Measurements from ENCODE around the gene NTM. TPM values are rescaled to one million over a fixed set of nuclear protein-coding genes. Genes with fewer than 3 reads are reported as not detected.

NTM gene
- total RNA-seq, 1 experiment from 2014 or later = 9.9 TPM

DNA sequence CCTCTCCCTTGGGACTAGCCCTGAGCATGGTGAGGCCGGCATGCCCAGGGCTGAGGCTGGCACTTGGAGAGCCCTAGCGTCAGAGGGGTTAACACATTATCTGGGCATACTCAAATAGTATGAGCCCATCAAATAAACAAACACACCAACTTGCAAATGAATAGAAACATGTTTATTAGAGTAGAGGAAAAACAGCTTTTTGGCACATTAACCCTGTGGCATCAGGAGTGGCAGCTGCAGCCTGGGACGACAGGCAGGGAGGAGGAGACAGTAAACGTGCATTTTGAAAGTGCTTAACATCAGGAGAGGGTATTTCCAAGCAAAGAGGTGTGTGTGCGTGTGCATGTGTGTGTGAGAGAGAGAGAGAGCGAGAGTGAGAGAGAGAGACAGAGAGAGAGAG lies 684.9 kb downstream of the NTM start:
- Histone ChIP-seq H3K79me1 (ENCODE audit: insufficient read depth, low read depth, low read length, poor library complexity, severe bottlenecking) (no peaks in the 10 kb centered on the region), H3K27me3 (ENCODE audit: insufficient read depth, low read length) (no peaks in the 10 kb centered on the region; the same call in 1 of the 2 replicates), H2BK12ac (ENCODE audit: insufficient read length, low read depth, low read length) (no peak overlapping the region), H3K27ac (ENCODE audit: insufficient read length, low read depth, low read length) (no peak overlapping the region), H2BK15ac (ENCODE audit: low read depth, low read length) (no peak overlapping the region), H2BK20ac (ENCODE audit: low read depth, low read length, poor library complexity, severe bottlenecking) (no peak overlapping the region), H3K18ac (ENCODE audit: insufficient read length, low read depth, low read length) (no peak overlapping the region), H4K20me1 (ENCODE audit: control insufficient read depth, insufficient read depth, insufficient read length) (no peaks in the 10 kb centered on the region), H3K9ac (ENCODE audit: extremely low read depth, insufficient read length, low read length) (no peak overlapping the region), H4K8ac (replicated peaks; ENCODE audit: insufficient read length, low read depth, low read length) (no peak overlapping the region), H3K79me2 (ENCODE audit: insufficient read depth, low read length) (no peaks in the 10 kb centered on the region), H3K4ac (ENCODE audit: low read depth, low read length) (no peak overlapping the region), H3K14ac (ENCODE audit: insufficient read depth, low read length) (no peak overlapping the region), H2BK120ac (ENCODE audit: low read depth, low read length, poor library complexity, severe bottlenecking) (no peak overlapping the region), H3K9me3 (ENCODE audit: control insufficient read depth, low read depth, low read length) (no peaks in the 10 kb centered on the region), H3K4me2 (ENCODE audit: insufficient read depth, insufficient read length, low read length) (no peak overlapping the region), H3K4me1 (ENCODE audit: insufficient read depth, low read length) (peaks cover 13% of the 10 kb centered on the region; the same call in 1 of the 2 replicates), H3K56ac (ENCODE audit: insufficient read length, low read depth, low read length) (no peak overlapping the region), H4K5ac (ENCODE audit: insufficient read length, low read depth, low read length) (no peak overlapping the region), H2AK5ac (ENCODE audit: insufficient read length, low read length) (no peak overlapping the region), H4K91ac (ENCODE audit: insufficient read length, low read depth, low read length) (no peak overlapping the region), H3K23me2 (ENCODE audit: insufficient read length, low read depth, low read length, poor library complexity, severe bottlenecking) (no peaks in the 10 kb centered on the region), H2AFZ (ENCODE audit: low read length) (no peak overlapping the region), H2BK5ac (ENCODE audit: insufficient read length, low read length) (no peak overlapping the region), H3T11ph (ENCODE audit: low read length) (no peak overlapping the region), H3K23ac (ENCODE audit: insufficient read length, low read depth, low read length) (no peak overlapping the region)
- TF ChIP-seq, protein P1, sequence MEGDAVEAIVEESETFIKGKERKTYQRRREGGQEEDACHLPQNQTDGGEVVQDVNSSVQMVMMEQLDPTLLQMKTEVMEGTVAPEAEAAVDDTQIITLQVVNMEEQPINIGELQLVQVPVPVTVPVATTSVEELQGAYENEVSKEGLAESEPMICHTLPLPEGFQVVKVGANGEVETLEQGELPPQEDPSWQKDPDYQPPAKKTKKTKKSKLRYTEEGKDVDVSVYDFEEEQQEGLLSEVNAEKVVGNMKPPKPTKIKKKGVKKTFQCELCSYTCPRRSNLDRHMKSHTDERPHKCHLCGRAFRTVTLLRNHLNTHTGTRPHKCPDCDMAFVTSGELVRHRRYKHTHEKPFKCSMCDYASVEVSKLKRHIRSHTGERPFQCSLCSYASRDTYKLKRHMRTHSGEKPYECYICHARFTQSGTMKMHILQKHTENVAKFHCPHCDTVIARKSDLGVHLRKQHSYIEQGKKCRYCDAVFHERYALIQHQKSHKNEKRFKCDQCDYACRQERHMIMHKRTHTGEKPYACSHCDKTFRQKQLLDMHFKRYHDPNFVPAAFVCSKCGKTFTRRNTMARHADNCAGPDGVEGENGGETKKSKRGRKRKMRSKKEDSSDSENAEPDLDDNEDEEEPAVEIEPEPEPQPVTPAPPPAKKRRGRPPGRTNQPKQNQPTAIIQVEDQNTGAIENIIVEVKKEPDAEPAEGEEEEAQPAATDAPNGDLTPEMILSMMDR (conservative IDR thresholded peaks at IDR 0.05) = no peak
- H3K36me3 Mint-ChIP-seq (ENCODE audit: insufficient read depth in 1 of 3, low read depth in 3 of 3) = no peaks in the 10 kb centered on the region
- H3K9me3 Mint-ChIP-seq = no peaks in the 10 kb centered on the region
- no peak for DNase-seq
- WGBS (ENCODE audit: extremely low coverage, insufficient read length, low lambda C conversion rate) = no CpG with 5 or more reads among the region's 6 CpGs
- peaks cover 11 to 12% of the 10 kb centered on the region in 2 experiments for H3K4me1 Mint-ChIP-seq
- H3K27me3 Mint-ChIP-seq (ENCODE audit: low read depth) = no peaks in the 10 kb centered on the region
- H3K4me3 Mint-ChIP-seq = no peak overlapping the region
- H3K27ac Mint-ChIP-seq = no peak overlapping the region
